ENCODE measurements around the gene CT47B1. TPM values are rescaled to one million over a fixed set of nuclear protein-coding genes. Genes with fewer than 3 reads are reported as not detected.
"Not testable (repeated sequence)": the region's sequence is repeated elsewhere in the genome, so short reads cannot be mapped to it uniquely, and the experiment has no call there.

Gene CT47B1
- polyA plus RNA-seq, result not detected

DNA sequence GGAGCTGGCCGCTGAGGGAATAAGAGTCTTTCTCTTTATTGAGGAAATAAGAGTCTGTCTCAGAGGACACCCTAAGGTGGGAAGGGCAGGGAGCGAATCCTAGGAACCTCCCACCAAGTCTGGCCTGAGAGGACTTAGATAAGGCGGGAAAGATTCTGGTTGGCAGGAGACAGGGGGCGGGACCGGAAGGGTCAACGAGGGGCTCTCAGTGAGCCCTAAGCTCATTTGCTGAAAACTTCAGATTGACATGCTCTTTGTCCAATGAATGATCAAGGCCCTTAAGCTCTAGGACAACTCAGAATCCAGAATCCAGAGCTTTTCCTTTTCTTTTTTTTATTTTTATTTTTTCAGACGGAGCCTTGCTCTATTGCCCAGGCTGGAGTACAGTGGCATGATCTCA is at the start of gene CT47B1:
Gene CT47B1 (minus strand): TSS at position 101 of the 400 bp plus-strand sequence. CDS start 196 bp downstream, outside the sequence.
- H3K27me3 ChIP-seq (ENCODE audit: control insufficient read depth in 1 of 2, insufficient read depth in 2 of 2, low read length in 2 of 2); H3K4me1 ChIP-seq (ENCODE audit: control insufficient read depth in 2 of 2, insufficient read depth in 2 of 2, low read length in 1 of 2); H3K36me3 ChIP-seq (ENCODE audit: control insufficient read depth in 2 of 2, insufficient read depth in 2 of 2, low read length in 1 of 2); H3K9me3 ChIP-seq (ENCODE audit: control insufficient read depth in 2 of 2, insufficient read depth in 1 of 2, low read depth in 1 of 2, low read length in 1 of 2); H3K4me3 ChIP-seq (ENCODE audit: low read depth in 1 of 2, low read length in 2 of 2); H3K27ac ChIP-seq (ENCODE audit: low read depth in 2 of 2, low read length in 1 of 2): not testable (repeated sequence)
- WGBS, 2 donors, result no CpG with 5 or more reads among the region's 7 CpGs

DNA sequence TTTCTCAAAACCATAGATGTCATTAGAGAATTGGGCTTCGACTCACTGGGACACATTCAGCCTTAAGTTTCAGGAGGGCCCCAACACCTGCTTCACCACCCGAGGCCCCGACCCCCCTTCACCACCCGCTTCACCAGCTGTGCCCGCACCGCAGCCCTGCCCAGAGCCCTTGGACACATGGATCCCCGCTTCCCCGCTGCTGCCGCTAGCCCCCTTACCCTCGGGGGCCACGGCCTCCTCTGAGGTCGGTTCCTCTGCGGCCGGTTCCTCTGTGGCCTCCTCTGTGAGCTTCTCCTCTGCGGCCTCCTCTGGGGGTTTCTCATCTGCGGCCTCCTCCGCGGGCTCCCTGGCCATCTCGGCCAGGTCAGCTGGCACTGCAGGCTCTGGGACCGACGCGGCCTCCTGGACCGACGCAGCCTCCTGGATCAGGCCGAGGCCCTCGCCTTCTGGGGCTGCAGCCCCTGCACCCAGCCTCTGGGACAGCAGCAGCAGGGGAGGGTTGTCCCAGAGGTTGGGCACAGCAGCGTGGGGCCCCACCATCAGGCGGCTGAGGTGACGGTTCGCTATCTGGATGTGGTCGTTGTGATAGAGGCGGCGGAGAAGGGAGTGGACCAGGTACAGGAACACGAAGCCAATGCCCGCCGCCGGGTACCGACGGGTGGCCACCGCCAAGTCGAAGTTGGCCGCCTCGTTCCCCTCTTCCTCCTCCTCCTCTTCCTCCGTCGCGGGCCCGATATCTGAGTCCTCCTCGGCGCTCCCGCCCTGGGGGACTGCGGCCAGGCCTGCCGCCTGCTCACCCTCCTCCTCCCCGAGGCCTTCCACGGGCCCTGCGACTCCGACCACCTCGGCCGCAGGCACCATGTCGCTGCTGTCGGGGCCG is 748 bp downstream of the CT47B1 start:
- Histone ChIP-seq H3K27ac (ENCODE audit: low read depth in 2 of 2, low read length in 1 of 2) (no peak overlapping the region), H3K36me3 (ENCODE audit: control insufficient read depth in 2 of 2, insufficient read depth in 2 of 2, low read length in 1 of 2) (no peaks in the 10 kb centered on the region), H3K9me3 (ENCODE audit: control insufficient read depth in 2 of 2, insufficient read depth in 1 of 2, low read depth in 1 of 2, low read length in 1 of 2) (peaks cover 0 to 4% of the 10 kb centered on the region in 2 donors), H3K27me3 (ENCODE audit: control insufficient read depth in 1 of 2, insufficient read depth in 2 of 2, low read length in 2 of 2) (no peaks in the 10 kb centered on the region), H3K4me3 (ENCODE audit: low read depth in 1 of 2, low read length in 2 of 2) (no peak overlapping the region), H3K4me1 (ENCODE audit: control insufficient read depth in 2 of 2, insufficient read depth in 2 of 2, low read length in 1 of 2) (no peaks in the 10 kb centered on the region)
- 97% methylated on average over 57 to 61 of the region's 61 CpGs for WGBS, 2 donors

DNA sequence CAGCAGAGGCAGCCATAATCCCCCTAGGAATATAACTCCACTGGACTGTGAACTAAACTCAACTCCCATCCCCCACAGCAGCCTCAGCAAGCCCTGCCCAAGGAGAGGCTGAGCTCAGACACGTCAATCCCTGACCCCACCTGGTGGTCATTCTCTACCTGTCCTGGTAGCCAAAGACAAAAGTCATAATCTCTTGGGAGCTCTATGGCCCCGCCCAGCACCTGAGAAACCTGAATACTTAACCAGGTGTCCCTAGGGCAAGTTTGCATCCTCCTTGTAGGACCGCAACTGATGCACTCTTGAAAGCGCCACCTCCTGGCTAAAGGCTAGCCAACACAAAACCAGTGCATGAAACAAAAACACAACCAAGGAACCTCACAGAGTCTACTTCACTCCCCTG is 18.4 kb downstream of the CT47B1 start:
- Histone ChIP-seq H3K4me1 (ENCODE audit: control insufficient read depth in 2 of 2, insufficient read depth in 2 of 2, low read length in 1 of 2) (no peaks in the 10 kb centered on the region), H3K9me3 (ENCODE audit: control insufficient read depth in 2 of 2, insufficient read depth in 1 of 2, low read depth in 1 of 2, low read length in 1 of 2) (no peaks in the 10 kb centered on the region), H3K4me3 (ENCODE audit: low read depth in 1 of 2, low read length in 2 of 2) (no peak overlapping the region), H3K27ac (ENCODE audit: low read depth in 2 of 2, low read length in 1 of 2) (no peak overlapping the region), H3K36me3 (ENCODE audit: control insufficient read depth in 2 of 2, insufficient read depth in 2 of 2, low read length in 1 of 2) (no peaks in the 10 kb centered on the region), H3K27me3 (ENCODE audit: control insufficient read depth in 1 of 2, insufficient read depth in 2 of 2, low read length in 2 of 2) (no peaks in the 10 kb centered on the region)
- 45 to 49% methylated on average over 4 of the region's 4 CpGs for WGBS, 2 donors

DNA sequence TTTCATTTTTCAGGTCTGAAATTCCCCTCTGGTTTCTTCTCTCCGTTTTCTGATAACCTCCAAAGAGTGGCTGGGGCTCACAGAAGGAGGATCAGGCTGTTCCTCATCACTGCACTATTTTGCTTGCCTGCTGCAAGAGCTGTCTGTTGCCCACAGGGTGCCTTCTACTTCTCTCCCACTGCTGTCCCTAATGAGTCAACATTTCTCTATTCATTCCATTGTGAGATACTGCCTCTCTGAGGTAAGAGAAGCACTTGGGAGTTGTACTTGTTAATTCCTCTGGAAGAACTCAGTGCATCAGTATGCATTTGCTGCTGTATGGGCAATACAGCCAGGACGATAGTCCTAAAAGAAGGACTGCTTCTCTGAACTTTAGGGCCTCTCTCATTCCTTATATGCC is 34.8 kb downstream of the CT47B1 start:
- WGBS, 2 donors, result 39 to 80% methylated on average over 2 of the region's 2 CpGs
- H3K9me3 ChIP-seq (ENCODE audit: control insufficient read depth in 2 of 2, insufficient read depth in 1 of 2, low read depth in 1 of 2, low read length in 1 of 2), result no peaks in the 10 kb centered on the region
- H3K36me3 ChIP-seq (ENCODE audit: control insufficient read depth in 2 of 2, insufficient read depth in 2 of 2, low read length in 1 of 2), result no peaks in the 10 kb centered on the region
- H3K4me3 ChIP-seq (ENCODE audit: low read depth in 1 of 2, low read length in 2 of 2), result no peak overlapping the region
- H3K27me3 ChIP-seq (ENCODE audit: control insufficient read depth in 1 of 2, insufficient read depth in 2 of 2, low read length in 2 of 2), result no peaks in the 10 kb centered on the region
- H3K4me1 ChIP-seq (ENCODE audit: control insufficient read depth in 2 of 2, insufficient read depth in 2 of 2, low read length in 1 of 2), result no peaks in the 10 kb centered on the region
- H3K27ac ChIP-seq (ENCODE audit: low read depth in 2 of 2, low read length in 1 of 2), result no peak overlapping the region

DNA sequence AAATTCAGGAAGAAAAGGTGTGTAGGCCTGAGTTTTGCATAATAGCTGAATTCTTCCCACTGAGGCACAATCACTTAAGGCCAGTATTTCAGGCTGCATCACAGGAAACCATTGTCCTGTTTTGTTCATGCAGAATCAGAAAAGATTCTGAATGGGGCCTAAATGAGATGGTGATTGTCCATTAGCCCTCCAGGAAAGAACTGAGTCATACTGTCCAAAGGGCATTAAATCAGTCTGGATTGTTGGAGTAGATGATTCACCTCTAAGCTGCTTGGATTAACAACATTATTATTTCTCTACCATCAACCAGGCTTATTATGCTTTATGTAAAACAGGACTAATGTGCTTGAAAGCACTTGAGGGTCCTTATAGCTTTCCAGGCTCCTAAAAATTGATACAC is 36.2 kb downstream of the CT47B1 start:
- Histone ChIP-seq H3K27ac (ENCODE audit: low read depth in 2 of 2, low read length in 1 of 2) (no peak overlapping the region), H3K4me1 (ENCODE audit: control insufficient read depth in 2 of 2, insufficient read depth in 2 of 2, low read length in 1 of 2) (no peaks in the 10 kb centered on the region), H3K4me3 (ENCODE audit: low read depth in 1 of 2, low read length in 2 of 2) (no peak overlapping the region), H3K27me3 (ENCODE audit: control insufficient read depth in 1 of 2, insufficient read depth in 2 of 2, low read length in 2 of 2) (no peaks in the 10 kb centered on the region), H3K9me3 (ENCODE audit: control insufficient read depth in 2 of 2, insufficient read depth in 1 of 2, low read depth in 1 of 2, low read length in 1 of 2) (no peaks in the 10 kb centered on the region), H3K36me3 (ENCODE audit: control insufficient read depth in 2 of 2, insufficient read depth in 2 of 2, low read length in 1 of 2) (no peaks in the 10 kb centered on the region)

DNA sequence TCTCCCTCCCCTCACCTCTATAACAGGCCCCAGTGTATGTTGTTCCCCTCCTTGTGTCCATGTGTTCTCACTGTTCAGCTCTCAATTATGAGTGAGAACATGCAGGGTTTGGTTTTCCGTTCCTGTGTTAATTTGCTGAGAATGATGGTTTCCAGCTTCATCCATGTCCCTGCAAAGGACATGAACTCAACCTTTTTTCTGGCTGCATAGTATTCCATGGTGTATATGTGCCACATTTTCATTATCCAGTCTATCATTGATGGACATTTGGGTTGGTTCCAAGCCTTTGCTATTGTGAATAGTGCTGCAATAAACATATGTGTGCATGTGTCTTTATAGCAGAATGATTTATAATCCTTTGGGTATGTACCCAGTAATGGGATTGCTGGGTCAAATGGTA is 48.5 kb downstream of the CT47B1 start:
- not testable (repeated sequence) for H3K9me3 ChIP-seq (ENCODE audit: control insufficient read depth in 2 of 2, insufficient read depth in 1 of 2, low read depth in 1 of 2, low read length in 1 of 2); H3K27ac ChIP-seq (ENCODE audit: low read depth in 2 of 2, low read length in 1 of 2); H3K36me3 ChIP-seq (ENCODE audit: control insufficient read depth in 2 of 2, insufficient read depth in 2 of 2, low read length in 1 of 2); H3K27me3 ChIP-seq (ENCODE audit: control insufficient read depth in 1 of 2, insufficient read depth in 2 of 2, low read length in 2 of 2); H3K4me3 ChIP-seq (ENCODE audit: low read depth in 1 of 2, low read length in 2 of 2); H3K4me1 ChIP-seq (ENCODE audit: control insufficient read depth in 2 of 2, insufficient read depth in 2 of 2, low read length in 1 of 2)
- WGBS, 2 donors, result 84 to 94% methylated on average over 1 of the region's 1 CpG

DNA sequence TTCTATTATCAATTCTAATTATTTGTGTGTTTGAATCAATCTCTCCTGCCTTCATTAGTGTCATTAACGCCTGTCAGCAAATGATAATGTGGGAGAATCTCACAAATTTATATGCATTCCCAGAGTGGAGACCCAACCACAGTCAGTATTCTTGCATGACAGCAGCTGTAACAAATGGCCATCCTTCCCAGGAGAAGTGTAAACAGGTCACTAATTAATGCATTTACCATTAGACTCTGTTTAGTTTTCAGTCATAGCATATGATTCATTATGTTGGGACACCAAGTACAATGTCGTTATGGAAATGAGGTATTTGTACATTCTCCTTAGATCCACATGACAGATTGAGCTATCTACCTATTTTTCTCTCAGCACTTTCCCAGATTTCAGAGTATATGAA is 50.5 kb downstream of the CT47B1 start:
- WGBS, 2 donors, result 45 to 46% methylated on average over 2 of the region's 2 CpGs
- no peaks in the 10 kb centered on the region for H3K9me3 ChIP-seq (ENCODE audit: control insufficient read depth in 2 of 2, insufficient read depth in 1 of 2, low read depth in 1 of 2, low read length in 1 of 2)
- no peaks in the 10 kb centered on the region for H3K36me3 ChIP-seq (ENCODE audit: control insufficient read depth in 2 of 2, insufficient read depth in 2 of 2, low read length in 1 of 2)
- no peaks in the 10 kb centered on the region for H3K27me3 ChIP-seq (ENCODE audit: control insufficient read depth in 1 of 2, insufficient read depth in 2 of 2, low read length in 2 of 2)
- no peaks in the 10 kb centered on the region for H3K4me1 ChIP-seq (ENCODE audit: control insufficient read depth in 2 of 2, insufficient read depth in 2 of 2, low read length in 1 of 2)
- H3K4me3 ChIP-seq (ENCODE audit: low read depth in 1 of 2, low read length in 2 of 2), result no peak overlapping the region
- H3K27ac ChIP-seq (ENCODE audit: low read depth in 2 of 2, low read length in 1 of 2), result no peak overlapping the region

DNA sequence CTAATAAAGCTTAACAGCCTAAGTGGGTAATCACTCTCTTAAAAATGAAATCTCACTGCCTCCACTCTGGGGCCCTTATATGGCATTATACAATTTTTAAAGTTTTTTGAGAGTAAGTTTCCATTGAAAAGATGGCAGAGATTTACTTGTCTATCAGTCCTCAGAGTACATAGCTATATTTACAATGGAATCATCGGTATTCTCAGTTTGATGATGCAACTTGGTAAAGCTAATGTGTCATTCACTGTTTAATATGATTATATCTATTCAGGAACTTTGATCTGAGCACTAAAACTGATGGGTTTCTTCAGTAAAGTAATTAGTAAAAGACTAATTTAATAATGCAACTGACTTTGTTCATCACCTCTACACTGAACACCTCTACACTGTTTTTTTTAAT is 51.6 kb downstream of the CT47B1 start:
- no peaks in the 10 kb centered on the region for H3K9me3 ChIP-seq (ENCODE audit: control insufficient read depth in 2 of 2, insufficient read depth in 1 of 2, low read depth in 1 of 2, low read length in 1 of 2)
- H3K4me1 ChIP-seq (ENCODE audit: control insufficient read depth in 2 of 2, insufficient read depth in 2 of 2, low read length in 1 of 2), result no peaks in the 10 kb centered on the region
- H3K27ac ChIP-seq (ENCODE audit: low read depth in 2 of 2, low read length in 1 of 2), result no peak overlapping the region

DNA sequence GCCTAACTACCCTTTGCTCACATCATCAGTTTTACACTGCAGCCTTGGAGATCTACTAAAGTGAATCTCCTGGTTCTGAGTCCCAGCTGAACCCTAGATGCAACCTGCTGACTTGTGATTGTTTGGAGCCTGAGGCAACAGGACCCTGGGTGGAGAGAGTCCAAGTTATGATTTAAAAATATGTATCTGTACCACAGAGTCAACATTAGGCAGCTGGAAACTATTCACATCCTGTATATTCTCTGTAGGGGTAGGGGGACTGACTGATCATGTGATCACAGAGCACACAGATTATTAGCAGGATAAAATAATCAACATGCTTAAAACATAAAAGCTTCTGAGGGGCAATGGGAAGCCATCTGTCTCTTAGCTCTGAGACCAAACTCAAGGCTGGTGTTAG is 52.1 kb downstream of the CT47B1 start:
- Histone ChIP-seq H3K27ac (ENCODE audit: low read depth in 2 of 2, low read length in 1 of 2) (no peak overlapping the region), H3K4me1 (ENCODE audit: control insufficient read depth in 2 of 2, insufficient read depth in 2 of 2, low read length in 1 of 2) (no peaks in the 10 kb centered on the region), H3K36me3 (ENCODE audit: control insufficient read depth in 2 of 2, insufficient read depth in 2 of 2, low read length in 1 of 2) (no peaks in the 10 kb centered on the region), H3K9me3 (ENCODE audit: control insufficient read depth in 2 of 2, insufficient read depth in 1 of 2, low read depth in 1 of 2, low read length in 1 of 2) (no peaks in the 10 kb centered on the region), H3K4me3 (ENCODE audit: low read depth in 1 of 2, low read length in 2 of 2) (no peak overlapping the region), H3K27me3 (ENCODE audit: control insufficient read depth in 1 of 2, insufficient read depth in 2 of 2, low read length in 2 of 2) (no peaks in the 10 kb centered on the region)

More for the DNA sequence above, 51.6 kb downstream of the CT47B1 start:
- 56 to 82% methylated on average over 1 of the region's 1 CpG for WGBS, 2 donors
- H3K27me3 ChIP-seq (ENCODE audit: control insufficient read depth in 1 of 2, insufficient read depth in 2 of 2, low read length in 2 of 2), result no peaks in the 10 kb centered on the region
- no peaks in the 10 kb centered on the region for H3K36me3 ChIP-seq (ENCODE audit: control insufficient read depth in 2 of 2, insufficient read depth in 2 of 2, low read length in 1 of 2)
- no peak overlapping the region for H3K4me3 ChIP-seq (ENCODE audit: low read depth in 1 of 2, low read length in 2 of 2)
